ENCODE data around the gene GALNT8. TPM values are rescaled to one million over a fixed set of nuclear protein-coding genes. Genes with fewer than 3 reads are reported as not detected.

Gene GALNT8
- total RNA-seq, 2 donors from 2014 or later = 1.9 to 4.5 TPM

GRCh38 chr12:4766445-4766844 is 46.2 kb downstream of the GALNT8 start:
- H3K36me3 ChIP-seq = no peaks in the 10 kb centered on the region
- no peaks in the 10 kb centered on the region for H3K27me3 ChIP-seq (replicated peaks; ENCODE audit: insufficient read depth)
- TF ChIP-seq CTCF (IDR thresholded peaks at IDR 0.05) = no peak
- no peaks in the 10 kb centered on the region for H3K9me3 ChIP-seq
- no peak overlapping the region for H3K4me3 ChIP-seq
- ATAC-seq (ENCODE audit: insufficient number of reproducible peaks, low FRiP score, low read depth) (no peak), DNase-seq (ENCODE audit: low spot score) (no peak)
- H3K4me1 ChIP-seq (ENCODE audit: control insufficient read depth in 1 of 2, low read depth in 2 of 2) = peaks cover 11 to 14% of the 10 kb centered on the region in 2 donors
- no peak overlapping the region for H3K27ac ChIP-seq

- no peak for TF ChIP-seq CTCF (IDR thresholded peaks at IDR 0.05)
- DNase-seq (ENCODE audit: low spot score) = no peak
- Histone ChIP-seq H3K36me3 (no peaks in the 10 kb centered on the region), H3K4me1 (ENCODE audit: control insufficient read depth in 1 of 2, low read depth in 2 of 2) (peaks cover 11 to 14% of the 10 kb centered on the region in 2 donors), H3K4me3 (no peak overlapping the region), H3K27me3 (replicated peaks; ENCODE audit: insufficient read depth) (no peaks in the 10 kb centered on the region), H3K9me3 (no peaks in the 10 kb centered on the region), H3K27ac (no peak overlapping the region)
- ATAC-seq (ENCODE audit: insufficient number of reproducible peaks, low FRiP score, low read depth) = no peak
Measured at GRCh38 chr12:4767186-4767585, 47.0 kb downstream of the GALNT8 start.

GRCh38 chr12:4768341-4768740 is 48.1 kb downstream of the GALNT8 start:
- DNase-seq (ENCODE audit: low spot score) (no peak), ATAC-seq (ENCODE audit: insufficient number of reproducible peaks, low FRiP score, low read depth) (no peak)
- Histone ChIP-seq H3K27me3 (replicated peaks; ENCODE audit: insufficient read depth) (no peaks in the 10 kb centered on the region), H3K27ac (no peak overlapping the region), H3K36me3 (no peaks in the 10 kb centered on the region), H3K4me1 (ENCODE audit: control insufficient read depth in 1 of 2, low read depth in 2 of 2) (peaks cover 11 to 14% of the 10 kb centered on the region in 2 donors), H3K9me3 (no peaks in the 10 kb centered on the region), H3K4me3 (no peak overlapping the region)
- TF ChIP-seq CTCF (IDR thresholded peaks at IDR 0.05) = no peak

- no peak for ATAC-seq (ENCODE audit: insufficient number of reproducible peaks, low FRiP score, low read depth)
- Histone ChIP-seq H3K27me3 (replicated peaks; ENCODE audit: insufficient read depth) (no peaks in the 10 kb centered on the region), H3K4me3 (no peak overlapping the region), H3K9me3 (no peaks in the 10 kb centered on the region), H3K4me1 (ENCODE audit: control insufficient read depth in 1 of 2, low read depth in 2 of 2) (peaks cover 11 to 14% of the 10 kb centered on the region in 2 donors), H3K36me3 (no peaks in the 10 kb centered on the region), H3K27ac (no peak overlapping the region)
- TF ChIP-seq CTCF (IDR thresholded peaks at IDR 0.05) = no peak
- DNase-seq (ENCODE audit: low spot score) = no peak
Measured at GRCh38 chr12:4769073-4769472, 48.9 kb downstream of the GALNT8 start.

GRCh38 chr12:4771172-4771959 is 51.2 kb downstream of the GALNT8 start:
- no peaks in the 10 kb centered on the region for H3K36me3 ChIP-seq
- no peak for ATAC-seq (ENCODE audit: insufficient number of reproducible peaks, low FRiP score, low read depth)
- no peak for DNase-seq (ENCODE audit: low spot score)
- H3K4me3 ChIP-seq = no peak overlapping the region
- no peak overlapping the region for H3K27ac ChIP-seq
- H3K4me1 ChIP-seq (ENCODE audit: control insufficient read depth in 1 of 2, low read depth in 2 of 2) = peaks cover 11 to 14% of the 10 kb centered on the region in 2 donors
- no peaks in the 10 kb centered on the region for H3K9me3 ChIP-seq
- no peak for TF ChIP-seq CTCF (IDR thresholded peaks at IDR 0.05)
- H3K27me3 ChIP-seq (replicated peaks; ENCODE audit: insufficient read depth) = no peaks in the 10 kb centered on the region
